Measurements from ENCODE around the gene DPYSL3.
A peak's percentile ranks its signal among the peaks of the same experiment; 100 is the strongest.

The DPYSL3 gene

GRCh38 chr5:147467973-147468508, 41.8 kb downstream of the DPYSL3 start:
- no peak for DNase-seq

- no peak for DNase-seq
These were observed 43.4 kb downstream of the DPYSL3 start for GRCh38 chr5:147466360-147466980.

GRCh38 chr5:147465747-147466146, 44.1 kb downstream of the DPYSL3 start:
- no peak for DNase-seq

- DNase-seq, result no peak
These were observed 45.7 kb downstream of the DPYSL3 start for GRCh38 chr5:147464211-147464610.

- DNase-seq, result no peak
These were observed 48.0 kb downstream of the DPYSL3 start for GRCh38 chr5:147461915-147462314.

- no peak for DNase-seq
These were observed 49.5 kb downstream of the DPYSL3 start for GRCh38 chr5:147460380-147460779.

GRCh38 chr5:147458581-147458980, 51.3 kb downstream of the DPYSL3 start:
- DNase-seq, result no peak

- no peak for DNase-seq
These were observed 53.9 kb downstream of the DPYSL3 start for GRCh38 chr5:147455822-147456450.

- DNase-seq, result no peak
These were observed 54.7 kb downstream of the DPYSL3 start for GRCh38 chr5:147454996-147455677.

GRCh38 chr5:147453875-147454814, 55.7 kb downstream of the DPYSL3 start:
- DNase-seq, result peak; percentile 32

- no peak for DNase-seq
These were observed 57.6 kb downstream of the DPYSL3 start for GRCh38 chr5:147452165-147452811.

GRCh38 chr5:147451193-147451592, 58.7 kb downstream of the DPYSL3 start:
- DNase-seq, result no peak

- DNase-seq, result no peak
These were observed 59.3 kb downstream of the DPYSL3 start for GRCh38 chr5:147450606-147451005.

GRCh38 chr5:147448766-147449165, 61.1 kb downstream of the DPYSL3 start:
- DNase-seq, result no peak

- no peak for DNase-seq
These were observed 63.3 kb downstream of the DPYSL3 start for GRCh38 chr5:147446523-147446922.

GRCh38 chr5:147445917-147446316, 64.0 kb downstream of the DPYSL3 start:
- no peak for DNase-seq

GRCh38 chr5:147445090-147445489, 64.8 kb downstream of the DPYSL3 start:
- no peak for DNase-seq

- DNase-seq, result no peak
These were observed 67.6 kb downstream of the DPYSL3 start for GRCh38 chr5:147442224-147442623.

- no peak for DNase-seq
These were observed 68.6 kb downstream of the DPYSL3 start for GRCh38 chr5:147441191-147441695.

- no peak for DNase-seq
These were observed 70.6 kb downstream of the DPYSL3 start for GRCh38 chr5:147439254-147439653.

- no peak for DNase-seq
These were observed 72.7 kb downstream of the DPYSL3 start for GRCh38 chr5:147437161-147437596.

GRCh38 chr5:147436596-147436995, 73.3 kb downstream of the DPYSL3 start:
- no peak for DNase-seq
